ENCODE measurements around the gene KCNQ2.

Gene KCNQ2

GRCh38 chr20:63403403-63404105 is 68.9 kb downstream of the KCNQ2 start:
- no peak for TF ChIP-seq CTCF (IDR thresholded peaks at IDR 0.05; ENCODE audit: insufficient read depth, low read length)
- TF ChIP-seq GABPA (IDR thresholded peaks at IDR 0.05; ENCODE audit: low read depth) = no peak
- no peak for TF ChIP-seq REST (IDR thresholded peaks at IDR 0.05; ENCODE audit: insufficient replicate concordance, low read depth)
- no peak for TF ChIP-seq POLR2AphosphoS5 (IDR thresholded peaks at IDR 0.05; ENCODE audit: low read depth)
- no peak for TF ChIP-seq SPI1 (IDR thresholded peaks at IDR 0.05; ENCODE audit: borderline replicate concordance, low read depth)

GRCh38 chr20:63402860-63403220 is 69.6 kb downstream of the KCNQ2 start:
- Histone ChIP-seq H3K27me3 (ENCODE audit: insufficient read depth, poor library complexity, severe bottlenecking) (peaks cover 6% of the 10 kb centered on the region), H3K27ac (replicated peaks) (no peak overlapping the region), H3K4me3 (replicated peaks; ENCODE audit: insufficient read depth, low read length) (no peak overlapping the region)
- no peak for TF ChIP-seq POLR2AphosphoS5 (IDR thresholded peaks at IDR 0.05; ENCODE audit: low read depth)
- no peak for DNase-seq (ENCODE audit: low read depth in 1 of 2, low spot score in 1 of 2)

More at GRCh38 chr20:63403403-63404105, 68.9 kb downstream of the KCNQ2 start:
- no peak for DNase-seq (ENCODE audit: low read depth in 1 of 2, low spot score in 1 of 2)
- Histone ChIP-seq H3K27me3 (ENCODE audit: insufficient read depth, poor library complexity, severe bottlenecking) (peaks cover 6% of the 10 kb centered on the region), H3K27ac (replicated peaks) (no peak overlapping the region), H3K4me3 (replicated peaks; ENCODE audit: insufficient read depth, low read length) (no peak overlapping the region)

GRCh38 chr20:63402181-63402859 is 70.1 kb downstream of the KCNQ2 start:
- Histone ChIP-seq H3K4me3 (replicated peaks; ENCODE audit: insufficient read depth, low read length) (no peak overlapping the region), H3K27me3 (ENCODE audit: insufficient read depth, poor library complexity, severe bottlenecking) (peaks cover 6% of the 10 kb centered on the region), H3K27ac (replicated peaks) (no peak overlapping the region)
- TF ChIP-seq GABPA (IDR thresholded peaks at IDR 0.05; ENCODE audit: low read depth) = no peak
- TF ChIP-seq CTCF (IDR thresholded peaks at IDR 0.05; ENCODE audit: insufficient read depth, low read length) = no peak
- no peak for TF ChIP-seq POLR2AphosphoS5 (IDR thresholded peaks at IDR 0.05; ENCODE audit: low read depth)
- no peak for TF ChIP-seq REST (IDR thresholded peaks at IDR 0.05; ENCODE audit: insufficient replicate concordance, low read depth)
- no peak for TF ChIP-seq SPI1 (IDR thresholded peaks at IDR 0.05; ENCODE audit: borderline replicate concordance, low read depth)
- DNase-seq (ENCODE audit: low read depth in 1 of 2, low spot score in 1 of 2) = no peak

- TF ChIP-seq SPI1 (IDR thresholded peaks at IDR 0.05; ENCODE audit: borderline replicate concordance, low read depth) (no peak), REST (IDR thresholded peaks at IDR 0.05; ENCODE audit: insufficient replicate concordance, low read depth) (no peak), CTCF (IDR thresholded peaks at IDR 0.05; ENCODE audit: insufficient read depth, low read length) (no peak), GABPA (IDR thresholded peaks at IDR 0.05; ENCODE audit: low read depth) (no peak), POLR2AphosphoS5 (IDR thresholded peaks at IDR 0.05; ENCODE audit: low read depth) (no peak)
- no peak for DNase-seq (ENCODE audit: low read depth in 1 of 2, low spot score in 1 of 2)
- Histone ChIP-seq H3K27me3 (ENCODE audit: insufficient read depth, poor library complexity, severe bottlenecking) (peaks cover 6% of the 10 kb centered on the region), H3K27ac (replicated peaks) (no peak overlapping the region), H3K4me3 (replicated peaks; ENCODE audit: insufficient read depth, low read length) (no peak overlapping the region)
Observed at GRCh38 chr20:63401384-63402110, 70.9 kb downstream of the KCNQ2 start.

All from HL-60 (cell line).